Mesothelial cell of epicardium (in vitro differentiated cells): ENCODE data around the gene KERA. TPM values are rescaled to one million over a fixed set of nuclear protein-coding genes. Genes with fewer than 3 reads are reported as not detected.

Experiments used
- DNase-seq, 2 experiments: peaks; one replicate each; pipeline ENCODE4 v3.0.0; 2021; ENCODE audit warnings: low spot score in 2 of 2; ENCODE audit not compliant: unreplicated experiment in 2 of 2
- H3K27ac Mint-ChIP-seq: 2 replicates; pipeline ENCODE4 v1.8.0; 2021; ENCODE audit warnings: mixed read lengths
- H3K27me3 Mint-ChIP-seq: 2 replicates; pipeline ENCODE4 v1.8.0; 2021; ENCODE audit warnings: low read depth, mixed read lengths
- H3K36me3 Mint-ChIP-seq: 2 replicates; pipeline ENCODE4 v1.8.0; 2021; ENCODE audit warnings: mixed read lengths
- H3K4me1 Mint-ChIP-seq: 2 replicates; pipeline ENCODE4 v1.8.0; 2021; ENCODE audit warnings: mixed read lengths
- H3K4me3 Mint-ChIP-seq: 2 replicates; pipeline ENCODE4 v1.8.0; 2021; ENCODE audit warnings: mild to moderate bottlenecking, moderate library complexity, mixed read lengths
- H3K9me3 Mint-ChIP-seq: 2 replicates; pipeline ENCODE4 v1.8.0; 2021; ENCODE audit warnings: mixed read lengths
- CTCF ChIP-seq: fragments of 200-600 bp; sonication (generic); IDR thresholded peaks from one replicate; pipeline ENCODE4 v1.5.0; 2021; ENCODE audit warnings: antibody characterized with exemption; ENCODE audit not compliant: unreplicated experiment
- total RNA-seq: library from RNA; stranded (reverse); gene quantifications from 3 replicates; pipeline ENCODE4 v1.2.1, GENCODE V29; 2021

Gene KERA
- total RNA-seq, 1 donor from 2014 or later = not detected

- no peaks in the 10 kb centered on the region for H3K27me3 Mint-ChIP-seq
- TF ChIP-seq CTCF = no peak
- H3K9me3 Mint-ChIP-seq = no peaks in the 10 kb centered on the region
- no peak overlapping the region for H3K27ac Mint-ChIP-seq
- H3K4me3 Mint-ChIP-seq = no peak overlapping the region
- no peaks in the 10 kb centered on the region for H3K36me3 Mint-ChIP-seq
- H3K4me1 Mint-ChIP-seq = peaks cover 20% of the 10 kb centered on the region
- no peak for DNase-seq
These were observed 15.1 kb upstream of the KERA start for GRCh38 chr12:91072931-91073330.

- no peak overlapping the region for H3K4me3 Mint-ChIP-seq
- no peak for TF ChIP-seq CTCF
- no peaks in the 10 kb centered on the region for H3K27me3 Mint-ChIP-seq
- H3K9me3 Mint-ChIP-seq = no peaks in the 10 kb centered on the region
- no peaks in the 10 kb centered on the region for H3K36me3 Mint-ChIP-seq
- H3K27ac Mint-ChIP-seq = no peak overlapping the region
- H3K4me1 Mint-ChIP-seq = peaks cover 20% of the 10 kb centered on the region
- no peak for DNase-seq
These were observed 13.1 kb upstream of the KERA start for GRCh38 chr12:91070936-91071335.

- no peaks in the 10 kb centered on the region for H3K9me3 Mint-ChIP-seq
- no peaks in the 10 kb centered on the region for H3K36me3 Mint-ChIP-seq
- no peak overlapping the region for H3K27ac Mint-ChIP-seq
- H3K27me3 Mint-ChIP-seq = no peaks in the 10 kb centered on the region
- TF ChIP-seq CTCF = no peak
- no peak for DNase-seq
- H3K4me3 Mint-ChIP-seq = no peak overlapping the region
- H3K4me1 Mint-ChIP-seq = no peaks in the 10 kb centered on the region
These were observed 7.6 kb upstream of the KERA start for GRCh38 chr12:91065396-91065795.

- no peak overlapping the region for H3K27ac Mint-ChIP-seq
- no peak for TF ChIP-seq CTCF
- no peaks in the 10 kb centered on the region for H3K4me1 Mint-ChIP-seq
- H3K36me3 Mint-ChIP-seq = no peaks in the 10 kb centered on the region
- H3K27me3 Mint-ChIP-seq = no peaks in the 10 kb centered on the region
- no peaks in the 10 kb centered on the region for H3K9me3 Mint-ChIP-seq
- DNase-seq = no peak
- H3K4me3 Mint-ChIP-seq = no peak overlapping the region
These were observed 6.8 kb upstream of the KERA start for GRCh38 chr12:91064640-91065039.

GRCh38 chr12:91061091-91061490 is 3.3 kb upstream of the KERA start:
- H3K27me3 Mint-ChIP-seq = no peaks in the 10 kb centered on the region
- H3K9me3 Mint-ChIP-seq = no peaks in the 10 kb centered on the region
- TF ChIP-seq CTCF = no peak
- H3K36me3 Mint-ChIP-seq = no peaks in the 10 kb centered on the region
- H3K27ac Mint-ChIP-seq = no peak overlapping the region
- no peak overlapping the region for H3K4me3 Mint-ChIP-seq
- DNase-seq = no peak
- H3K4me1 Mint-ChIP-seq = peaks cover 6% of the 10 kb centered on the region

- Mint-ChIP-seq H3K27ac (no peak overlapping the region), H3K36me3 (no peaks in the 10 kb centered on the region), H3K4me3 (no peak overlapping the region), H3K9me3 (peaks cover 4% of the 10 kb centered on the region), H3K4me1 (peaks cover 10% of the 10 kb centered on the region), H3K27me3 (no peaks in the 10 kb centered on the region)
- no peak for TF ChIP-seq CTCF
- DNase-seq = no peak
These were observed 1.4 kb upstream of the KERA start for GRCh38 chr12:91059211-91059610.
